ENCODE measurements around the gene SLC6A17. TPM values are rescaled to one million over a fixed set of nuclear protein-coding genes. Genes with fewer than 3 reads are reported as not detected.
A peak's percentile ranks its signal among the peaks of the same experiment; 100 is the strongest.

Gene SLC6A17
- total and polyA plus RNA-seq, 9 of the 15 experiments (the other 6 are each of a cell fraction or from before 2014, with no cell fraction given): not detected

DNA sequence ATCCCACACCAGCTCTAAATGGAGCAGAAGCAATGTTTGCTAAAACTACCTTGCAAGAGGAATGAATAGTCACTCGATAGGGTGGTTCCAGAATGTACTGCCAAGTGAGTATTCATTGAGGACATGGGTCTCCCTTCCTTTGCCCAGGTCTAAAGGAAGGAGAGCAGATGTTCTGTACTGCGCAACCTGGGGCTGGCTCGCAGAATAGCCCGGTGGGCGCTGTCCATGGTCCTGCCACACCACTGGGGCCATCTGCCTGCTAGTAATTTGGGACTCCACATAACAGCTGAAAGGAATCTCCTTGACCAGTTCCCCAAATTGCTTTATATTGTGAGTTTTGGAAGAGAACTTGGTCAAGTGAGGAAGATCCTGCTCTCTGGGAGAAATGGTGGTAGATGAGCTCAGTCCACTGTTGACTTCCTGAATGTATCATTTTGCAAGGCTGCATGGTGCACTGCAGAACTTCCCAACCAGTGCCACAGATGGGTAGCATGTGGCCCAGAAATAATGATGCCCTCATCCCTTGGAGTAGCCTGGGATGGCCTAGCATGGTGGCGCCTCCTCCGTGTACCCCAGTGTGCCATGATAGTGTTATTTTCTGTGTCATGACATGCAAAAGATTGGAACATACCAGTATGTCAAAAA lies 5.7 kb downstream of the SLC6A17 start (continued):
- TF ChIP-seq FIP1L1 (IDR thresholded peaks at IDR 0.05; ENCODE audit: low read depth, low read length, poor library complexity, severe bottlenecking): no peak
- no peak for TF ChIP-seq GATAD2B (IDR thresholded peaks at IDR 0.05; ENCODE audit: borderline replicate concordance)
- no peak for TF ChIP-seq MEF2D (tag; conservative IDR thresholded peaks at IDR 0.05; ENCODE audit: low read depth)
- no peak for TF ChIP-seq SNIP1 (IDR thresholded peaks at IDR 0.05; ENCODE audit: low read depth)
- no peak for TF ChIP-seq CBFA2T3 (IDR thresholded peaks at IDR 0.05)
- peak; percentile 94 for TF ChIP-seq PRMT5 (CRISPR knock-in tag; IDR thresholded peaks at IDR 0.05)
- no peak for TF ChIP-seq HMG20A (CRISPR knock-in tag; conservative IDR thresholded peaks at IDR 0.05)
- TF ChIP-seq, protein P1, sequence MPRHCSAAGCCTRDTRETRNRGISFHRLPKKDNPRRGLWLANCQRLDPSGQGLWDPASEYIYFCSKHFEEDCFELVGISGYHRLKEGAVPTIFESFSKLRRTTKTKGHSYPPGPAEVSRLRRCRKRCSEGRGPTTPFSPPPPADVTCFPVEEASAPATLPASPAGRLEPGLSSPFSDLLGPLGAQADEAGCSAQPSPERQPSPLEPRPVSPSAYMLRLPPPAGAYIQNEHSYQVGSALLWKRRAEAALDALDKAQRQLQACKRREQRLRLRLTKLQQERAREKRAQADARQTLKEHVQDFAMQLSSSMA (CRISPR knock-in tag; IDR thresholded peaks at IDR 0.05): no peak
- TF ChIP-seq GABPB2 (CRISPR knock-in tag; conservative IDR thresholded peaks at IDR 0.05): no peak
- TF ChIP-seq, protein P2, sequence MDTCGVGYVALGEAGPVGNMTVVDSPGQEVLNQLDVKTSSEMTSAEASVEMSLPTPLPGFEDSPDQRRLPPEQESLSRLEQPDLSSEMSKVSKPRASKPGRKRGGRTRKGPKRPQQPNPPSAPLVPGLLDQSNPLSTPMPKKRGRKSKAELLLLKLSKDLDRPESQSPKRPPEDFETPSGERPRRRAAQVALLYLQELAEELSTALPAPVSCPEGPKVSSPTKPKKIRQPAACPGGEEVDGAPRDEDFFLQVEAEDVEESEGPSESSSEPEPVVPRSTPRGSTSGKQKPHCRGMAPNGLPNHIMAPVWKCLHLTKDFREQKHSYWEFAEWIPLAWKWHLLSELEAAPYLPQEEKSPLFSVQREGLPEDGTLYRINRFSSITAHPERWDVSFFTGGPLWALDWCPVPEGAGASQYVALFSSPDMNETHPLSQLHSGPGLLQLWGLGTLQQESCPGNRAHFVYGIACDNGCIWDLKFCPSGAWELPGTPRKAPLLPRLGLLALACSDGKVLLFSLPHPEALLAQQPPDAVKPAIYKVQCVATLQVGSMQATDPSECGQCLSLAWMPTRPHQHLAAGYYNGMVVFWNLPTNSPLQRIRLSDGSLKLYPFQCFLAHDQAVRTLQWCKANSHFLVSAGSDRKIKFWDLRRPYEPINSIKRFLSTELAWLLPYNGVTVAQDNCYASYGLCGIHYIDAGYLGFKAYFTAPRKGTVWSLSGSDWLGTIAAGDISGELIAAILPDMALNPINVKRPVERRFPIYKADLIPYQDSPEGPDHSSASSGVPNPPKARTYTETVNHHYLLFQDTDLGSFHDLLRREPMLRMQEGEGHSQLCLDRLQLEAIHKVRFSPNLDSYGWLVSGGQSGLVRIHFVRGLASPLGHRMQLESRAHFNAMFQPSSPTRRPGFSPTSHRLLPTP (IDR thresholded peaks at IDR 0.05; ENCODE audit: borderline replicate concordance, extremely low read depth, insufficient read length): no peak
- TF ChIP-seq, protein P3, sequence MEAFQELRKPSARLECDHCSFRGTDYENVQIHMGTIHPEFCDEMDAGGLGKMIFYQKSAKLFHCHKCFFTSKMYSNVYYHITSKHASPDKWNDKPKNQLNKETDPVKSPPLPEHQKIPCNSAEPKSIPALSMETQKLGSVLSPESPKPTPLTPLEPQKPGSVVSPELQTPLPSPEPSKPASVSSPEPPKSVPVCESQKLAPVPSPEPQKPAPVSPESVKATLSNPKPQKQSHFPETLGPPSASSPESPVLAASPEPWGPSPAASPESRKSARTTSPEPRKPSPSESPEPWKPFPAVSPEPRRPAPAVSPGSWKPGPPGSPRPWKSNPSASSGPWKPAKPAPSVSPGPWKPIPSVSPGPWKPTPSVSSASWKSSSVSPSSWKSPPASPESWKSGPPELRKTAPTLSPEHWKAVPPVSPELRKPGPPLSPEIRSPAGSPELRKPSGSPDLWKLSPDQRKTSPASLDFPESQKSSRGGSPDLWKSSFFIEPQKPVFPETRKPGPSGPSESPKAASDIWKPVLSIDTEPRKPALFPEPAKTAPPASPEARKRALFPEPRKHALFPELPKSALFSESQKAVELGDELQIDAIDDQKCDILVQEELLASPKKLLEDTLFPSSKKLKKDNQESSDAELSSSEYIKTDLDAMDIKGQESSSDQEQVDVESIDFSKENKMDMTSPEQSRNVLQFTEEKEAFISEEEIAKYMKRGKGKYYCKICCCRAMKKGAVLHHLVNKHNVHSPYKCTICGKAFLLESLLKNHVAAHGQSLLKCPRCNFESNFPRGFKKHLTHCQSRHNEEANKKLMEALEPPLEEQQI (IDR thresholded peaks at IDR 0.05): 0 out of 2 replicates have a peak, but pooled peaks have one; percentile 58
- TF ChIP-seq, protein P4, sequence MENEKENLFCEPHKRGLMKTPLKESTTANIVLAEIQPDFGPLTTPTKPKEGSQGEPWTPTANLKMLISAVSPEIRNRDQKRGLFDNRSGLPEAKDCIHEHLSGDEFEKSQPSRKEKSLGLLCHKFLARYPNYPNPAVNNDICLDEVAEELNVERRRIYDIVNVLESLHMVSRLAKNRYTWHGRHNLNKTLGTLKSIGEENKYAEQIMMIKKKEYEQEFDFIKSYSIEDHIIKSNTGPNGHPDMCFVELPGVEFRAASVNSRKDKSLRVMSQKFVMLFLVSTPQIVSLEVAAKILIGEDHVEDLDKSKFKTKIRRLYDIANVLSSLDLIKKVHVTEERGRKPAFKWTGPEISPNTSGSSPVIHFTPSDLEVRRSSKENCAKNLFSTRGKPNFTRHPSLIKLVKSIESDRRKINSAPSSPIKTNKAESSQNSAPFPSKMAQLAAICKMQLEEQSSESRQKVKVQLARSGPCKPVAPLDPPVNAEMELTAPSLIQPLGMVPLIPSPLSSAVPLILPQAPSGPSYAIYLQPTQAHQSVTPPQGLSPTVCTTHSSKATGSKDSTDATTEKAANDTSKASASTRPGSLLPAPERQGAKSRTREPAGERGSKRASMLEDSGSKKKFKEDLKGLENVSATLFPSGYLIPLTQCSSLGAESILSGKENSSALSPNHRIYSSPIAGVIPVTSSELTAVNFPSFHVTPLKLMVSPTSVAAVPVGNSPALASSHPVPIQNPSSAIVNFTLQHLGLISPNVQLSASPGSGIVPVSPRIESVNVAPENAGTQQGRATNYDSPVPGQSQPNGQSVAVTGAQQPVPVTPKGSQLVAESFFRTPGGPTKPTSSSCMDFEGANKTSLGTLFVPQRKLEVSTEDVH (IDR thresholded peaks at IDR 0.05; ENCODE audit: low read depth, partially characterized antibody): no peak
- TF ChIP-seq, protein P5, sequence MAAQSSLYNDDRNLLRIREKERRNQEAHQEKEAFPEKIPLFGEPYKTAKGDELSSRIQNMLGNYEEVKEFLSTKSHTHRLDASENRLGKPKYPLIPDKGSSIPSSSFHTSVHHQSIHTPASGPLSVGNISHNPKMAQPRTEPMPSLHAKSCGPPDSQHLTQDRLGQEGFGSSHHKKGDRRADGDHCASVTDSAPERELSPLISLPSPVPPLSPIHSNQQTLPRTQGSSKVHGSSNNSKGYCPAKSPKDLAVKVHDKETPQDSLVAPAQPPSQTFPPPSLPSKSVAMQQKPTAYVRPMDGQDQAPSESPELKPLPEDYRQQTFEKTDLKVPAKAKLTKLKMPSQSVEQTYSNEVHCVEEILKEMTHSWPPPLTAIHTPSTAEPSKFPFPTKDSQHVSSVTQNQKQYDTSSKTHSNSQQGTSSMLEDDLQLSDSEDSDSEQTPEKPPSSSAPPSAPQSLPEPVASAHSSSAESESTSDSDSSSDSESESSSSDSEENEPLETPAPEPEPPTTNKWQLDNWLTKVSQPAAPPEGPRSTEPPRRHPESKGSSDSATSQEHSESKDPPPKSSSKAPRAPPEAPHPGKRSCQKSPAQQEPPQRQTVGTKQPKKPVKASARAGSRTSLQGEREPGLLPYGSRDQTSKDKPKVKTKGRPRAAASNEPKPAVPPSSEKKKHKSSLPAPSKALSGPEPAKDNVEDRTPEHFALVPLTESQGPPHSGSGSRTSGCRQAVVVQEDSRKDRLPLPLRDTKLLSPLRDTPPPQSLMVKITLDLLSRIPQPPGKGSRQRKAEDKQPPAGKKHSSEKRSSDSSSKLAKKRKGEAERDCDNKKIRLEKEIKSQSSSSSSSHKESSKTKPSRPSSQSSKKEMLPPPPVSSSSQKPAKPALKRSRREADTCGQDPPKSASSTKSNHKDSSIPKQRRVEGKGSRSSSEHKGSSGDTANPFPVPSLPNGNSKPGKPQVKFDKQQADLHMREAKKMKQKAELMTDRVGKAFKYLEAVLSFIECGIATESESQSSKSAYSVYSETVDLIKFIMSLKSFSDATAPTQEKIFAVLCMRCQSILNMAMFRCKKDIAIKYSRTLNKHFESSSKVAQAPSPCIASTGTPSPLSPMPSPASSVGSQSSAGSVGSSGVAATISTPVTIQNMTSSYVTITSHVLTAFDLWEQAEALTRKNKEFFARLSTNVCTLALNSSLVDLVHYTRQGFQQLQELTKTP (IDR thresholded peaks at IDR 0.05; ENCODE audit: low read depth in 1 of 2, partially characterized antibody in 2 of 2): peak in 1 of 2 experiments; percentile 92

Measured in K562 (cell line).